GM18508 (cell line): ENCODE data around the gene ILRUN.
"Not testable (repeated sequence)": the region's sequence is repeated elsewhere in the genome, so short reads cannot be mapped to it uniquely, and the experiment has no call there.

Source experiments
- ATAC-seq: cut with Tn5 transposase; IDR thresholded peaks from one replicate; pipeline ENCODE4 v1.9.1; 2021; ENCODE audit warnings: moderate number of reproducible peaks; ENCODE audit not compliant: insufficient read depth, unreplicated experiment

Gene ILRUN

GRCh38 chr6:34696739-34697543 lies at the start of gene ILRUN:
Gene ILRUN (minus strand): TSS chr6:34696767. CDS start chr6:34696603, 164 bp downstream.
- no peak for ATAC-seq

DNA sequence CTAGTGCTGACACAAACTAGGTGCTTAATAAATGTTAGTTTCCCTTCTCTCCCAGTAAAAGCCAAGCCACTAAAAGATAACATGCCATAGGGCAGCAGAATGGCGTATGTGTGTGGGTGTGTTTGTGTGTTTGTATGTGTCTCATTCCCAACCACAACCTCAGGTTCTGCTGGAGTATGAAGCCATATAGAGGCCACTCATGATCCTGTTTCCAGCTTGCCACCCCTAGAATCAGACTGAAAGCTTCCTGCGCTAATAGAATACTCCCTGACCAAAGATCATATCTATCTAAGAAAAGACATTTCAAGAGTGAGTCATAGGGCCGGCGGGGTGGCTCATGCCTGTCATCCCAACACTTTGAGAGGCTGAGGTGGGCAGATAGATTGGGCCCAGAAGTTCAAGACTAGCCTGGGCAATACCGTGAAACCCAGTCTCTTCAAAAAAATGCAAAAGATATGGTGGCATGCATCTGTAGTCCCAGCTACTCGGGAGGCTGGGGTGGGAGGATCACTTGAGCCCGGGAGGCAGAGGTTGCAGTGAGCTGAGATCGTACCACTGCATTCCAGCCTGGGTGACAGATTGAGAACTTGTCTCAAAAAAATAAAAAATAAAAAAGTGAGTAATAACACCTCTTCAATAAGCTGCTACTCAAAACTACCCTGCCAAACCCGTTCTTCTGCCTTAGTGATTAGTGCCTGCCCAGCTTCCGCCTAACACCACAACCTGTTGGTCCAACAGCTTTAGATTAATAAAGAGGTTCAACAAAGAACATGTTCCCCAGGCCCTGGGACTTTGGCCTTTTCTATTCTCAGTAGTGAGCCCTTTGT lies 48.9 kb upstream of the ILRUN start:
- ATAC-seq: no peak

- ATAC-seq: not testable (repeated sequence)
Observed at GRCh38 chr6:34744294-34744647, 47.7 kb upstream of the ILRUN start.

DNA sequence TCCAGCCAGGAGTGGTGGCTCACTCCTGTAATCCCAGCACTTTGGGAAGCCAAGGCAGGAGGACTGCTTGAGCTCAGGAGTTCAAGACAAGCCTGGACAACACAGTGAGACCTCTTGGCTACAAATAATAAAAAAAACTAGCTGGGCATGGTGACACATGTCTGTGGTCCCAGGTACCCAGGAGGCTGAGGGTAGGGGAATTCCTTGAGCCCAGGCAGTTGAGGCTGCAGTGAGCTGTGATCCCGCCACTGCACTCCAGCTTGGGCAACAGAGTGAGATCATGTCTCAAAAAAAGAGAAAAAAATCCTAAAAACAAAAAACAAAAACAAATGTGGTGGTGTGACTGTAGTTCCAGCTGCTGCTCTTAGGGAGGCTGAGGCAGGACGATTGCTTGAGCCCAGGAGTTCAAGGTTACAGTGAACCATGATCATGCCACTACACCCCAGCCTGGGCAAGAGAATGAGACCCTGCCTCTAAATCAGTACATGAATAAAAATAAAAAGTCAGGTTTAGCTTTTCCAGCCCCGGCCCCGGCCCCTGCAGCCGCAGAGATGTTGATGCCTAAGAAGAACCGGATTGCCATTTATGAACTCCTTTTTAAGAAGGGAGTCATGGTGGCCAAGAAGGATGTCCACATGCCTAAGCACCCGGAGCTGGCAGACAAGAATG lies 47.2 kb upstream of the ILRUN start:
- no peak for ATAC-seq

DNA sequence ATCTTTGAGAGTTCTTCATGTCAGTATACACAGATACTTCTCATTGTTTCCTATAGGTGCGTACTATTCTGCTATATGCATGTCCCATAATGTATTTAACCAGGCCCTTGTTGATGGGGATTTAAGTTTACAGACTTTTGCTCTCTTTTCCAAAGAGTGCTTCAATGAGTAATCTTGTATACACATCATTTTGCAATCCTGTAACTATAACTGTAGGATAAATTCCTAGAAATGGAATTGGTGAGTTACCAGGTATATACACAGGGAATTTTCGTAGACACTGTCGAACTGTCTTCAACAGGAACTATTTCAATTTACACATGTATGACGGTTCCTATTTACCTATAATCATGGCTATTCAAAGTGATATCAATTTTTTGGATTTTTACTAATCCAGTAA lies 45.5 kb upstream of the ILRUN start:
- no peak for ATAC-seq

- no peak for ATAC-seq
Observed at GRCh38 chr6:34736823-34737222, 40.3 kb upstream of the ILRUN start.

GRCh38 chr6:34731393-34732060 lies 35.0 kb upstream of the ILRUN start:
- ATAC-seq: no peak

DNA sequence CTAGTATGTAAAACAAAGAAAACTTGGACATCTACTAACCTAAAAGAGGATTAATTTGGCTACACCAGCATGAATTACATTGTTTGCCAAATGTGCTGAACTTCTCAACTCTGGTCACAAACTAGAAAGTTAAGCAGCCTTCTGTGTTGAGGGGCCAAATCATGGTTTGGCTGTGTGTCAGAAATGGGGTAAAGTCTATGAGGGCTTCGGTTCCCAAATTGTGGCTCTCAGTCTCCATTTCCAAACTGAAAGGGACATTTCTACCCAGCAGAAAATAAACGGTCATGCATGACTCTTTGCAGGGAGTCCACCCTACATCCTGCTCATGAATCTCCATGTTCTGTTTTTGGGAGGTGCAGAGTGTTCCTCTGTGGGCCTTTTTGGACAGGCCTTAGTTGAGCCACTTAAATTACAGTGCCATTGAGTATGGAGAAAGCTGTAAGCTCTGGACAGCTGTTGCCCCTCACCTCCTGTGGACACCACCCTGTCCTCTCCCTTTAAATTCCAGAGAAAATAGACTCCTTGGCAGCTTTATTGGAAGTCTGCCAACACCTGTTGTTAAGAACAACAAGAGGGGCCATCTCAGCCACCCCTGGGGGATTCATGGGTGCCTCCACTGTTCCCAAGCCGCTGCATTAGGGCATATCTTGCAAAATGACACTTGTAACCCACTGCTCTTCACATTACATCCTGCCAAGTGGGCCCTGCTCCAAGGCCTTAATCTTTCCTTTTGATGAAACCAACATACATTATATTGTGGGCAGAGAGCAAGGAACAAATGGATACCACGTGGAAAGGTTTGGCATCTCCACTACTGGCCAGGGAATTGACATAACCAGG lies 33.3 kb upstream of the ILRUN start:
- no peak for ATAC-seq

- ATAC-seq: no peak
Observed at GRCh38 chr6:34726055-34726454, 29.5 kb upstream of the ILRUN start.

GRCh38 chr6:34723203-34723602 lies 26.6 kb upstream of the ILRUN start:
- ATAC-seq: no peak

DNA sequence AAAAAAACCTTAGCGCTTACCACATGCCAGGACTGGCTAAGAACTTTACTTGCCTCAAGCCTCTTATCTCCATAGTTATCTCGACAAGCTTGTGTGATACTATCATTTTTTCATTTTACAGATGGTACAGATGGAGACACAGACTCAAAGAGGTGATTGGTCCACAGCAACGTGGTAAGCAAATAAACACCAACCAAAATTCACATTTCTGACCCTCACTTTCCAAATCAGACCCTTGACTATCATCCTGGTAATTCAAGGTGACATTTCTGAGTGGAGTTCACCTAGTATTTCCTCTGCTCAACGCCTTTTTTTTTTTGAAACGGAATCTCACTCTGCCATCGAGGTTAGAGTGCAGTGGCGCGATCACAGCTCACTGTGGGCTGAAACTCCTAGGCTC lies 25.9 kb upstream of the ILRUN start:
- no peak for ATAC-seq

DNA sequence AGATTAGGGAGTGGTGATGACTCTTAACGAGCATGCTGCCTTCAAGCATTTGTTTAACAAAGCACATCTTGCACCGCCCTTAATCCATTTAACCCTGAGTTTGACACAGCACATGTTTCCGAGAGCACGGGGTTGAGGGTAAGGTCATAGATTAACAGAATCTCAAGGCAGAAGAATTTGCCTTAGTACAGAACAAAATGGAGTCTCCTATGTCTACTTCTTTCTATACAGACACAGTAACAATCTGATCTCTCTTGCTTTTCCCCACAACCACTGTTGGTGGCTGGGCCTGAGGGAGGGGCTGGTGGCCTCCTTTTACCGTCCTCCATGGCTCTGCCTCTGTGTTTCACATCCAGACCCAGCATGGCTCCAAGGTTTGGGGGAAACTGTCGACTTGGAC lies 23.6 kb upstream of the ILRUN start:
- not testable (repeated sequence) for ATAC-seq

DNA sequence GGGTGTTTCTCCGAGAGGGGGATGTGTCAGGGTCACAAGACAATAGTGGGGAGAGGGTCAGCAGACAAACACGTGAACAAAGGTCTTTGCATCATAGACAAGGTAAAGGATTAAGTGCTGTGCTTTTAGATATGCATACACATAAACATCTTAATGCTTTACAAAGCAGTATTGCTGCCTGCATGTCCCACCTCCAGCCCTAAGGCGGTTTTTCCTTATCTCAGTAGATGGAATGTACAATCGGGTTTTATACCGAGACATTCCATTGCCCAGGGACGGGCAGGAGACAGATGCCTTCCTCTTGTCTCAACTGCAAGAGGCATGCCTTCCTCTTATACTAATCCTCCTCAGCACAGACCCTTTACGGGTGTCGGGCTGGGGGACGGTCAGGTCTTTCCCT lies 23.1 kb upstream of the ILRUN start:
- not testable (repeated sequence) for ATAC-seq

- ATAC-seq: no peak
Observed at GRCh38 chr6:34718976-34719375, 22.4 kb upstream of the ILRUN start.

GRCh38 chr6:34717466-34717865 lies 20.9 kb upstream of the ILRUN start:
- no peak for ATAC-seq

- no peak for ATAC-seq
Observed at GRCh38 chr6:34714663-34715062, 18.1 kb upstream of the ILRUN start.

DNA sequence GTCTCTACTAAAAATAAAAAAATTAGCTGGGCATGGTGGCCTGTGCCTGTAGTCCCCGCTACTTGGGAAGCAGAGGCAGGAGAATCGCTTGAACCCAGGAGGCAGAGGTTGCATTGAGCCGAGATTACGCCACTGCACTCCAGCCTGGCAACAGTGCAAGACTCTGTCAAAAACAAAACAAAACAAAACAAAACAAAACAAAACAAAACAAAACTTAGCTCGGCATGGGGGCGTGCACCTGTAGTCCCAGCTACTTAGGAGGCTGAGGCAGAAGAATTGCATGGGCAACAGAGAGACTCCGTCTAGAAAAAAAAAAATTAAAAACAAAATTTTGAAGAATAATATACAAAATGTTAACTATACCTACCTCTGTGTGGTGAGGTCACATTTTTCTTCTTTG lies 16.3 kb upstream of the ILRUN start:
- ATAC-seq: not testable (repeated sequence)

DNA sequence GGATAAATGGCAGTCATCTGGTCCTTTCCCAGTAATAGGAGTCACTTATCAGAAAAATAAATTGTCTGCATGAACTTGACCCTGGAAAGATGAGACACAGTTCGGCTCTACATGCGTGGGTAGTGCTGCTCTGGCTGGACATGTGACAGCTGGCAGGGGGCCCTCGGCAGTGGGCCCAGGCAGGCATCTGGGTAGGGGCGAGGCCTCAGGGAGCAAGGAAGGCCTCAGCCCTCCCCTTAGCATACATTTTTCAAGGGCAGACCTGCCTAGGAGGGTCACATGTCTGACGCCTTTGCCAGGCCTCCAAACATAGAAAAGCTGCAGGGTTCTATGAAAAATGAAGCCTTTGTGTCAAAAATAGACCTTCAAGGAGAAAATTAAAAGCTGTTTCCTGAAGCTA lies 12.8 kb upstream of the ILRUN start:
- ATAC-seq: no peak

- no peak for ATAC-seq
Observed at GRCh38 chr6:34705241-34705640, 8.7 kb upstream of the ILRUN start.

- no peak for ATAC-seq
Observed at GRCh38 chr6:34701199-34701598, 4.6 kb upstream of the ILRUN start.
